Body of pancreas (tissue), 4 donors: Measurements from ENCODE around the gene RAB25. TPM values are rescaled to one million over a fixed set of nuclear protein-coding genes. Genes with fewer than 3 reads are reported as not detected.
A peak's percentile ranks its signal among the peaks of the same experiment; 100 is the strongest.

Experiments used
- ATAC-seq: fragments of 150-250 bp; one replicate; pipeline ENCODE4 v1.9.1; 2016
- DNase-seq, 4 donors: peaks; one replicate each; pipeline ENCODE4 v3.0.0-alpha.2; 2019
- H3K27ac ChIP-seq, 4 donors: fragments of 200-600 bp; sonication (generic); 1 replicate in 3 of 4; 2 replicates in 1 of 4; pipeline versions ENCODE4 v1.5.1 to v1.6.1; 2016 to 2019; ENCODE audit warnings: mild to moderate bottlenecking in 1 of 4, mixed read lengths in 1 of 4, moderate library complexity in 1 of 4
- H3K27me3 ChIP-seq, 2 donors: fragments of 200-600 bp; sonication (generic); one replicate each; pipeline ENCODE4 v1.6.0; 2016; ENCODE audit warnings: mild to moderate bottlenecking in 1 of 2
- H3K36me3 ChIP-seq, 2 donors: fragments of 200-600 bp; sonication (generic); replicated peaks in 1 of 2; 2 replicates each; pipeline ENCODE4 v1.5.1; 2016; ENCODE audit warnings: low read depth in 2 of 2; ENCODE audit not compliant: insufficient read depth in 1 of 2
- H3K4me1 ChIP-seq: fragments of 200-600 bp; sonication (generic); one replicate; pipeline ENCODE4 v1.6.0; 2016
- H3K4me3 ChIP-seq, 2 donors: fragments of 200-600 bp; sonication (generic); 1 replicate in 1 of 2; 2 replicates in 1 of 2; pipeline ENCODE4 v1.5.1; 2016 to 2019
- H3K9me3 ChIP-seq, 3 donors: fragments of 200-600 bp; sonication (generic); 1 replicate in 2 of 3; 2 replicates in 1 of 3; pipeline ENCODE4 v1.5.1; 2016
- CTCF ChIP-seq, 7 experiments: fragments of 450-650 bp in 4 of 7; fragments of 200-600 bp in 3 of 7; sonication (generic) in 3 of 7; IDR thresholded peaks; one replicate each; pipeline ENCODE4 v1.5.1; 2016 to 2019; ENCODE audit warnings: antibody characterized with exemption in 7 of 7
- POLR2A ChIP-seq, 3 donors: fragments of 450-650 bp; IDR thresholded peaks; one replicate each; pipeline ENCODE4 v1.6.1; 2016; ENCODE audit warnings: antibody characterized with exemption in 3 of 3, mild to moderate bottlenecking in 2 of 3
- WGBS, 2 donors: methylation state at CpG; one replicate each; pipeline ENCODE4 v1.1.5; 2017; 5-methylcytosine and 5-hydroxymethylcytosine counted together
- intact Hi-C: fragments of 100-400 bp; cut with DNase I; formaldehyde crosslinking; loops from one replicate; pipeline ENCODE4 v1.15.1; 2023
- total RNA-seq, 2 donors: library from RNA; depleted of rRNA; stranded (reverse); fragments of >200 nt; gene quantifications; one replicate each; pipeline ENCODE4 v1.1.0, GENCODE V29; 2016

Gene RAB25
- total RNA-seq, 2 donors from 2014 or later: 31.3 to 66.7 TPM

DNA sequence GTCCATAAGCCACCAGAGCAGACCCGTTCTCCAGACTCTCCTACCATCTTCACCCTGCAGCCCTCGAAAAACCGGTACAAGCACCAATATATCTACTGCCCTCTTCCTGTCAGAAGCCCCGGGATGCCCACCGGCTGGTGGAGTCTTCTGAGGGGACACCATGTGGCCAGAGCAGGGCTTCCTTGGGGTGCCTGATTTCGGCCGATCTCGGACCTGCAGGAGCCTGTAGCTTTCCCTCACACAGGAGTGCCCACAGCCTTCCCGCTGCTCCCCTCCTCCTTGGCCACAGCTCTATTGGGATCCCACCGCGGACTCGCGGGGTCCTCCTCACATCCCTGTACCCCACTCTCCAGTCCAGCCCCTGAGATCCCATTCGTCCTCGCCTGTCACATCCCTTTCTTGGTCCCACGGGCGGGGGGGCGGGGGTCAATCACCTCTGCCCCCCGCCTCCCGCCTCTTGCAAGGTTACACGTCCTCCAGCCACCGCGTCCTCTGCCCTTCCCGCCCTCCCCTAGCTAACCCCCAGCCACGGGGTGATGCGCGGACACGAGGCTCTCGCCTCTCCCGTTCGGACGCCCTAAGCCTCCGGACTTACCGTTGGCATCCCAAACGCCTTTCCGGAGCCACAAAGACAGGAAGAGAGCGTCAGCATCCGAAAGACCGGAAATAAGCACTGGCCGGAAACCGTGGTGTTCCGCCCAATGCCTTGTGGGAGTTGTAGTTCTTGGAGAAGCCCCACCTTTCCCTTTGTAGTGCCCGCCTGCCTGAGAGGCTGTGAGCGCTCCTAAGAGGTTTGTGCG lies 40.5 kb upstream of the RAB25 start, which contains the start of gene SSR2:
Gene SSR2, minus strand, starts transcription at position 659 of the 800 bp plus-strand sequence. CDS start 784 bp downstream, outside the sequence.
- intact Hi-C loops: no loop called here
- 0 to 1% methylated on average over 23 to 44 of the region's 45 CpGs for WGBS, 2 donors
- Histone ChIP-seq H3K36me3 (peaks cover 0 to 12% of the 10 kb centered on the region in 2 donors), H3K4me1 (peaks cover 18% of the 10 kb centered on the region), H3K9me3 (no peaks in the 10 kb centered on the region), H3K27me3 (no peaks in the 10 kb centered on the region), H3K27ac (peak within 1 kb of the TSS; percentile 59 to 90 (median 81)), H3K4me3 (peak within 1 kb of the TSS; percentile 81 to 85)
- DNase-seq (peak; percentile 86 to 91 (median 88)), ATAC-seq (peak; percentile 96)
- TF ChIP-seq POLR2A (IDR thresholded peaks at IDR 0.05) (peak; percentile 26 to 67 (median 62)), CTCF (IDR thresholded peaks at IDR 0.05) (no peak)

DNA sequence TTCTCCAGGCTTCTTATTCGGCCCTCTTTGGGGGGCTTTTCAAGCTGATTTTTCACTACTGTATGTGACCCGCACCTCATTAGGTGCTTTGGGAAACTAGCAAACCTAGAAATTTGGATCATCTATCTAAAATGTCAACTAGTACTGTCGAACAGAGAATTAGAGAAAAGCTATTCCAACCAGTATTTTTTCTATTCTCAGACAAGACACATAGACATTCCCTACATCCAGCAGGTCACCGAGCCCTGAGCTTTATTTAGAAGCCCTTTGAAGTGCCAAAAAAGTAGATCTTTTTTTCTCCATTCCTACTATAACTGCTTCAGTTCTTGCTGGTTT lies 39.9 kb upstream of the RAB25 start:
- H3K27ac ChIP-seq: peak overlapping the region in 3 of 4 donors; percentile 59 to 86 (median 76)
- no peak for ATAC-seq
- no peak for TF ChIP-seq CTCF (IDR thresholded peaks at IDR 0.05)
- no peak for DNase-seq
- H3K36me3 ChIP-seq: peaks cover 0 to 12% of the 10 kb centered on the region in 2 donors
- H3K4me1 ChIP-seq: peaks cover 22% of the 10 kb centered on the region
- intact Hi-C loops: no loop called here
- 2 to 4% methylated on average over 4 of the region's 4 CpGs for WGBS, 2 donors
- no peaks in the 10 kb centered on the region for H3K9me3 ChIP-seq
- H3K27me3 ChIP-seq: no peaks in the 10 kb centered on the region
- peak overlapping the region in 1 of 2 donors; percentile 81 for H3K4me3 ChIP-seq

DNA sequence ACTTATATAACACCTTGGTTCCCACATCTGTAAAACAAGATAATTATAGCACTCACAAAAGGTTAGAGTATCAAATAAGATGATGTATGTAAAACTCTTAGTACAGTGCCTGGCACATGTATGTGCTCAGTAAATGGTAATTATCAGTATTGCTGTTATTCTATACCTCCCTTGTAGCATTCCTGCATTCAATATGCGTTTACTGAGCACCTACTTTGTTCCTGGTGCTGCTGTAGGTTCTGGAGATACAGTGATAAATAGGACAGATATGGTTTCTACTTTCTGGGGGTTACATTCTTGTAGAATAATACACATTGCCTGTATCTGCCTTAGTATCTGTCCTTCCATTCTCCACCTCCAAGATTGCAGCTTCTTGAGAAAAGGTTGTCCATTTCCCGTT lies 39.0 kb upstream of the RAB25 start:
- H3K27ac ChIP-seq: no peak overlapping the region
- H3K36me3 ChIP-seq: peaks cover 0 to 6% of the 10 kb centered on the region in 2 donors
- peaks cover 23% of the 10 kb centered on the region for H3K4me1 ChIP-seq
- DNase-seq: no peak
- no peak overlapping the region for H3K4me3 ChIP-seq
- TF ChIP-seq POLR2A (IDR thresholded peaks at IDR 0.05): no peak
- 51 to 59% methylated on average over 2 of the region's 2 CpGs for WGBS, 2 donors
- no peaks in the 10 kb centered on the region for H3K27me3 ChIP-seq
- no peaks in the 10 kb centered on the region for H3K9me3 ChIP-seq
- intact Hi-C loops: no loop called here
- ATAC-seq: no peak

DNA sequence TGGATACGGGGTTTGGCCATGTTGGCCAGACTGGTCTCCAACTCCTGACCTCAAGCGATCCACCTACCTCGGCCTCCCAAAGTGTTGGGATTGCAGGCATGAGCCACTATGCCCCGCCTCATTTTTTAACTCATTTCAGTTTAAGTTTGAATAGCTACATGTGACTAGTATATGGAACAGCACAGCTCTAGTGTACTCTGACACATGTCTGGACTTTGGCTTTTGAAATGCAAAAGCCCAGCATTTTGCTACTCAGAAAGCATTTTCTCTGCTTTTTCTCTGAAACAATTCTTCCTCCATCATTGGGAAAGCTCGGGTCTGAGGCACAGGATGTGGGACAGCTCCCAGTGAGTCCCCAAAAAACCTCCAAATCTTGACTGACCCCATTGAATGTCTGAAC lies 36.2 kb upstream of the RAB25 start:
- TF ChIP-seq POLR2A (IDR thresholded peaks at IDR 0.05): no peak
- TF ChIP-seq CTCF (IDR thresholded peaks at IDR 0.05): no peak
- Histone ChIP-seq H3K9me3 (no peaks in the 10 kb centered on the region), H3K27me3 (no peaks in the 10 kb centered on the region), H3K4me1 (peaks cover 9% of the 10 kb centered on the region), H3K27ac (no peak overlapping the region), H3K36me3 (no peaks in the 10 kb centered on the region), H3K4me3 (no peak overlapping the region)
- WGBS, 2 donors: 67 to 68% methylated on average over 5 of the region's 5 CpGs
- DNase-seq: no peak
- ATAC-seq: no peak
- intact Hi-C loops: no loop called here

DNA sequence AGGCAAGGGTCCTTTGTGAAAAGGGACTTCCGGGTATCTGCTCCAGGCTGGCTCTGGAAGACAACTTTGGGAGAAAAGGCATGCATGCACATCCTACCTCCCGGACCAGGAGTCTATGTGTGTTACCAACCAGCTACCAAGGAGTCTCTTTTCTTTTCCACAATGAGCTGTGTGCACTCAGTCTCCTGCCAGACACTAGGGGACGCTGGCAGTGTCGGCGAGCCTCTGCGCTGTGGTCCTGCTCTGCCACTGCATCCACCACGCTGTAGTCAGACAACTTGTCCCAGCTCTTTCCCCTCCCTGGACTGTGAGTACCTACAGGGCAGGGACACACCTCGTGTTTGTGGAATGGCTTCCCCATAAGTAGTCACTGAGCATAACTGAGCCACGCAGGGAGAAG lies 35.1 kb upstream of the RAB25 start:
- Histone ChIP-seq H3K27ac (no peak overlapping the region), H3K4me3 (no peak overlapping the region), H3K36me3 (no peaks in the 10 kb centered on the region), H3K4me1 (peaks cover 5% of the 10 kb centered on the region), H3K9me3 (no peaks in the 10 kb centered on the region), H3K27me3 (no peaks in the 10 kb centered on the region)
- TF ChIP-seq CTCF (IDR thresholded peaks at IDR 0.05): peak; percentile 41 to 78 (median 65)
- no peak for TF ChIP-seq POLR2A (IDR thresholded peaks at IDR 0.05)
- intact Hi-C loops: no loop called here
- DNase-seq (peak; percentile 58 to 72 (median 66)), ATAC-seq (peak; percentile 83)
- 6 to 19% methylated on average over 3 to 9 of the region's 9 CpGs for WGBS, 2 donors
